Kasumi-1 (cell line): ENCODE data around the gene AHDC1.
"Not testable (repeated sequence)": the region's sequence is repeated elsewhere in the genome, so short reads cannot be mapped to it uniquely, and the experiment has no call there.

Experiments used
- DNase-seq, 2 experiments: peaks; one replicate each; lab custom pipeline; 2025; lab: John Stamatoyannopoulos, UW

The AHDC1 gene

GRCh38 chr1:27549807-27550408, 54.0 kb downstream of the AHDC1 start:
- DNase-seq: no peak

- DNase-seq: no peak
Observed at GRCh38 chr1:27548858-27549719, 54.9 kb downstream of the AHDC1 start.

DNA sequence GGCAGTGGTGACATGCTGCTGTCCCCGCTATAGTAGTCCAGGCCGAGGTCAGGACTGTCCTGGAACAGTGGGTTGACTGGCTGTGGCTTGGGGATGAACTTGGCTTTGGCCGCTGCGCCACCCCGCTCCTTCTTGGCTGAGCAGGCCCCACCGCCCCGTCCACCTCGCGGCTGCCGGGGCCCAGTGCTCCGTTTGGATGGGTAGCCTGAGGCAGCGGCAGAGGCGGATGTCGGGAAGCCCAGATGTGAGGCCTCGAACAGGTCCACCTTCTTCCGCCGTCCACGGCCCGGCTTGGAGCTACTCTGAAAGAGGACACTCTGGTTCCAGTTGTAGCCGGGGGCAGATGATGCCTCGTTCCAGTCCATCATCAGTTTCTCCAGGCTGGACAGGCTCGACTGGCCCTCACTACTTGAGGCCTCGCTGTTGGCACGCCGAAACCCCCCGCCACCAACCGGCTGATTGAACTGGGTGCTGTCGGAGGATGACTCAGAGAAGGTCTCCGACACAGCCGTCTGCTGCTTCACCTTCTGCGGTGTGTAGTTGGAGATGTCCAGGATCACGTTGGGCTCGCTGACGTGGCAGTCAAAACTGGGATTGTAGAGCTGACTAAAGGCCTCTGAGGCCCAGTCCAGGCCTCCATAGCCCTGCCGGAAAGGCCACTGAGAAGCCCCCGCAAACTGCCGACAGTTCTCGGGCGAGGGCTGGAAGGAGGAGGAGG, 55.6 kb downstream of the AHDC1 start:
- DNase-seq: no peak

DNA sequence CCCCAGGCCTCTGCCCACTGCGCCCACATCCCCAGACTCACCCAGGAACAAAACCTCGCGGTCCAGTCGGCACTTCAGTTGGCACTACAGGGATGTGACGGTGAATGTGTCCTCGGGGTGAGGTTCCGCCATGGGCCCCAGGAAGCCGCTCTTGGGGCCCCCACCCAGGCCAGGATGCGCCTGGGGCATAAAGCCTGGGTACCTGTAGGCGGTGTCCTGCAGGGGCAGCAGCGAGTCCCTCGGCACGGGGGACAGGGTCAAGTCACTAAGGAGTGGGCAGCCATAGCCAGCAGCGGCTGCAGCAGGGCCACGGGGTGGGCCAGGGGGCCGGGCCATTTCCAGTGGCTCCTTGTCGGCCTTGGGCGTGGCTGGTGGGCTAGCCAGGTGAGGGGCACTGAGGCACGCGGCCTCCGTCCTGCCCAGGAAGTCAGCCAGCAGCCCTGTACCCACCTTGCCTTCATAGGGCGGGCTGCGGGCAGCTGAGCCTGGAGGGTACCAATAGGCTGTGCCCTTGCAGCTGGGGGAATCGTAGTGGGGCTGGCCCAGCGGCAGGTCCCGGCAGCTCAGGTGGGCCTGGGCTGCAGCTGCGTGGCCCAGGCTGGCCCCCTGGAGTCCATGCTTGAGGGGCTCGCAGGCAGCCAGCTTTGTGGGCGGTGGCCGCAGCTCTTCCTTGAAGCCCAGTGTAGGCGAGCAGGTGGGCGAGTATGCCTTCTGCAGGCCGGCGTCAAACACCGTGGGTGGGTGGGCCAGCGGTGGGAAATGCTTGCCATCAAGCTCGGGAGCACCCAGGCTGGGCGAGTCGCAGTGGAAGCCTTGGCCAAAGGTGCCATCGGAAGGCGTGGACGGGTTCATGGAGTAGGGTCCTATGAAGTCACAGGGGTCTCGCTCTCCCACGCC, 56.5 kb downstream of the AHDC1 start:
- DNase-seq: no peak

DNA sequence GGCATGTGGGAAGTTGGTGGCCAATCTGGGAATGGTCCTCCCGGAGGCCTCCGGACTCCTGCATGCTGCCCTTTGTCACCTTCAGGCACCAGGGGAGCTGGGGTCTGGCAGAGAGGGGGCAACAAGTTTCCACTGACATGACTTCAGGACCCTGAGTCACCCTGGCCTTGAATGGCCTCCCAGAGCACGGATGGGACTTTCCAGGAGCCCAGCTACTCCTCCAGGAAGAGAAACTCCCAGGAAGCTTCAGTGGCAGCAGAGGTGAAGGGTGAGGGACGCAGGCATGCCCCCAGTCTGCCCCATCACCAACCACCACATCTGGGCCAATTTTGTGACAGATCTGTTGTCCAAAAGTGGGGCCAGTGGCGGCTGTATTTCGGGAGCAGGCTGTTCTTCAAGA, 58.1 kb downstream of the AHDC1 start:
- DNase-seq: no peak

DNA sequence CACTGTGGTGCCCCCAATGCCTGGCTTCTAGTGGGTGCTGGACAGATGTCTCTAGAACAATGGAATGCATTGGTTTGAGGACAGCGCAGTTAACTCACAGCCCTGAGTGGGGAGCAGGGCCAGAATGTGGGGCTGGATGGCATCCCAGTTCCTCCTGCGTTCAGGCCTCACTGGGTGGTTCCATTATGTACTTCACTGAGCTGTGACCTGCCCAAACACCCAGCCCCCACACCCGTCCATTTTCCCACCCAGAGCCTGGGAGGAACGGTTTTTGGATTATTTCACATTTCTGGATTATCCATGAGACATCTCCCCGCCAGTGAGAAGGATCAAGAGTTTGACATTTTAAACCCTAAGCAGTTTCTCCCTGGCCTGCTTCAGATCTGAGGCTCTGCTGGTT, 58.7 kb downstream of the AHDC1 start:
- no peak for DNase-seq

GRCh38 chr1:27544834-27545233, 59.1 kb downstream of the AHDC1 start:
- no peak for DNase-seq

GRCh38 chr1:27543284-27543683, 60.7 kb downstream of the AHDC1 start:
- no peak for DNase-seq

DNA sequence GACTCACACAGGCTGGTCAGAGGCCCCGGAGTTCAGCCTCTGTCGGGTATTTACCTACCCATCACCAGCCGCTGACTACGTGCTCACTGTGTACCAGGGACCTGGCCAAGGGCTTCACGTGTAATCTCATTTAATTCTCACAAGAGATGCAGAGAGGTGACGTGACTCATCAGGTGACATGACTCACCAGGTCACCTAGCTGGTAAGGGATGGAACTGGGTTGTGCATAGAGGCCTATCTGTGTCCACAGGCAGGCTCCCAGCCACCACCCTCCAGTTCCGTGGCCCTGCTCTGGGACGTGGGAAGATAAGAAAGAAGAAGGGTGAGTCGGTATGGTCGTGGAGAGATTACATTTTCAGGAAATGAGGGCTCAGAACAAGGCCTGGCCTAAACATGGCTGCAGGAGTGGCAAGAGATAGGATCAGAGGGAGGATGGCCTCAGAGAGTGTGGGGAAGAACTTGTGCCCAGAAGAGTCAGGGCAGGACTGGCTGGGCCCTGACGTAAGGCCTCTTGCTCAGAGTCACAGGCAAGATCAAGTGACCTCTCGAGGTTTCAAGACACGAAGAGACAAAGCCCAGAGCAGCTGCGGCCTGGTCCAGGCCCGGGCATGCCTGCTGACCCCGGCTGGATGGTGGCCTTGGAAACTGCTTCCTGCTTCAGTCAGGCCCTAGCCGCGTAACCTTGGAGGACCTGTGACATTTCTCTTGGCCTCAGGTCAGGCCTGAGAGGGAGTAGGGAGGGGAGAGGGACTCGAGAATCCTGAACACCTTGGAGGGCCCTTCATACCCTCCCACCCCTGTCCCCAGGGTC, 61.3 kb downstream of the AHDC1 start:
- no peak for DNase-seq

DNA sequence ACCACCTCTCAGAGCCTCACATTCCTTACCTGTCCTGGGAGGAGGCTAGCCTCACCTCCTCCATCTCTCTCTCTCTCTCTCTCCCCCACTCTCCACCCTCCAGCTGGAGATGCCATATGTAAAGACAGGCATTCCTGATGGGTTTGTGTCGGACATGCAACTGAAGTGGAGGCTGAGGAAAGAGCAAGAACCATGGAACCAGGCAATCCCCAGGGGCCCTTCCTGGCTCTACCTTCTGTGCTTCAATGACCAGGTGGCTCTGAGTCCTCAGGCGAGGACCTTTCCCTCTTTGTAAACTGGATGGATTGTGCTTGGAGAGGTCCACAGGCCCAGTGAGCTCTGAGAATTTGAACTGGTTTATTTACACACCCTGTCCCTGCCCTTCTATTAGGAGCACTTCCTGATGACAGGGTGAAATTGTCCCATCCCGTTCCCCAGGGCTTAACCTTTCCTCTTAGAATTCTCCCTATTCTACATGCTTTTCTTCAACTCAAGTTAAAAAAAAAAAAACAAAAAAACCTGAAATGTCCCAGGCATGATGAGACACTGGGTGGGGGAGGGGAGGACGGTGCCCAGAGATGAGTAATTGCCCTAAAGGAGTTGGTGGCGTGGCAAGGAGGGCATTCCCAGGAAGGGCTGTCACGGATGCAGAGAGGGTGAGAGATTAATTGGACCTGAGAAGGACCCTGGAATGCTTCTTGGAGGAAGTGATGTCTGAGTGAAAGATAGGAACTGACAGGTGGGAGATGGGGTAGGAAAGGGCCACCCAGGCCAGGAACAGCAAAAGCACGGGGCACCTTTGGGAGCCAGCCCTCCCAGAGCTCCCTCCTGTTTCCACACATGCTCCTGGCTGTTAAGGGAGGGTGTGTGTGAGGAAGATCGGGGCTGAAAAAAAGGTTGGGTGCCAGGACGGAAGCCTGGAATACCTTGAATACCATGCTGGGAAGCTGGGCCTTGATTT, 63.8 kb downstream of the AHDC1 start:
- DNase-seq: no peak

DNA sequence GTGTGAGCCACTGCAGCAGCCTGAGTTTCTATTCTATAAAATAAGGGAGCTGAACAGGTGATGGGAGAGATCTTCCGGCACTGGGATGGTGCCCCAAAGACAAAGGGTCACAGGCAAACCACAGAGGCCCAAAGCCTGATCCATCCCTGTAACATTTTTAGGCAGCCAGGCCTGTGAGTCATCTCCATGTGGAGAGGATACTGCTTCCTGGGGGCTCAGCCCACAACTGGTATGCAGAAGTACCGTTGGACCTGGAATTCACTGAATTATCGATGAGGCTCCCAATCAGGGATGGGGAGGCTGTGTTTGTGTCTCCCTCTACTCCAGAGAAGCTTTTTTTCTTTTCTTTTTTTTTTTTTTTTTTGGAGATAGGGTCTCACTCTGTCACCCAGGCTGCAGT, 65.2 kb downstream of the AHDC1 start:
- peak; percentile 19 to 51 for DNase-seq

- DNase-seq: not testable (repeated sequence)
Observed at GRCh38 chr1:27538305-27538676, 65.7 kb downstream of the AHDC1 start.

DNA sequence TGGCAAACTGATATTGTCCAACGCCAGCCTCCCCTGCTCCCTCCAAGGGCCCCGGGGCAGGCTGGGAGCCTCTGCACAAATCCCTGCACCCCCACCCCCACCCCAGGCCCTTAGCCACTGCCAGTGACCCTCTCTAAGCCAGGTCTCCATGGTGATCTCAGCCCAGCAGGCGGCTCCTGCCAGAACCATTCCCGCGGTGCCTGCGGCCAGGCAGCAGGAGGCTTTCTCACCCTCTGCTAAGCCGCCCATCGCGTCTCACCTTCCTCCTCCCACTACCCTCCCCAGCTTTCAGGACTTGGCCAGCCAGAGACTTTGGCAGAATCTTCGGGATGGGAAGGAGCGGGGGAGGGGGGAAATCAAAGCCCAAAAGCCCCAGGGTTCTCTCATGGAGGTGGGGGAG, 67.2 kb downstream of the AHDC1 start:
- no peak for DNase-seq

GRCh38 chr1:27536010-27536757, 67.8 kb downstream of the AHDC1 start:
- no peak for DNase-seq

GRCh38 chr1:27535386-27535785, 68.6 kb downstream of the AHDC1 start:
- DNase-seq: no peak

GRCh38 chr1:27531959-27532685, 71.8 kb downstream of the AHDC1 start:
- DNase-seq: peak; percentile 75 to 80

GRCh38 chr1:27530192-27530591, 73.8 kb downstream of the AHDC1 start:
- no peak for DNase-seq

DNA sequence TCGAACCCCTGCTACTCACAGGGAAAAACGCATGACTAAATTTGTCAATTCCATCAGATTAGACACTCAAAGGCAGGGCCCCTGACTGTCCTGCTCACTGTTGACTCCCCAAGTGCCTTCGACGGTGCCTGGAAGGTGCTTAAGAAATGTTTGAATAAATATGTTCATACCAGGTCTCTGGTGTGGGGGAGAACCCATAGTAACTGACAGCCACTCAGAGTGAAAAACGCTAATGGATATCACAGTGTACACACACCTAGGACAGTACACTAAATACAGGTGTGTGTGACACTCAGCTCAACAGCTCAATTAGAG, 74.3 kb downstream of the AHDC1 start:
- DNase-seq: no peak
